VCaP (cell line): ENCODE results near the gene ACSF3.

ENCODE experiments used
- H3K27ac ChIP-seq: fragments of 450-650 bp; 2 replicates; pipeline ENCODE4 v1.5.1; 2017
- TF ChIP-seq, protein P1 (sequence below): fragments of 450-650 bp; conservative IDR thresholded peaks from 2 replicates; pipeline ENCODE4 v1.5.1; 2017; ENCODE audit warnings: mild to moderate bottlenecking, moderate library complexity

Gene ACSF3

DNA sequence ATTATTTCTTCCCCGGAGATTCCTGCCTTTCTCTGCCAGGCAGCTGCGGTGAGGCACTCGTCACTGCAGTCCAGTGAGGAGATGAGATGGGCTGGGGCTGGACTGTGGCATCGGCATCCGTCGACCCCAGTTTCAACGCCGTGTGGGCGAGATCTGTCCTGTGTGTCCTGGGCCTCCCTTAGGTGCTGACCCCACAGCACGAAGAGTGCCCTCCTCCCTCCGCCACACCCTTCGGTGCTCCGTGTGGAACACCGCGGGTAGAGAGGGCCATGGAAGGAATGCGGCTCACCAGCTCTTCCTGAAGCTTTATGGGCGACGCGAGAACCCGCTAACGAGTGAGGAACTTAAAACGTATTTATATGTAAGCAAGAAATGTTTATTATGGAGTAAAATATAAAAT, 17.6 kb downstream of the ACSF3 start:
- TF ChIP-seq, protein P1, sequence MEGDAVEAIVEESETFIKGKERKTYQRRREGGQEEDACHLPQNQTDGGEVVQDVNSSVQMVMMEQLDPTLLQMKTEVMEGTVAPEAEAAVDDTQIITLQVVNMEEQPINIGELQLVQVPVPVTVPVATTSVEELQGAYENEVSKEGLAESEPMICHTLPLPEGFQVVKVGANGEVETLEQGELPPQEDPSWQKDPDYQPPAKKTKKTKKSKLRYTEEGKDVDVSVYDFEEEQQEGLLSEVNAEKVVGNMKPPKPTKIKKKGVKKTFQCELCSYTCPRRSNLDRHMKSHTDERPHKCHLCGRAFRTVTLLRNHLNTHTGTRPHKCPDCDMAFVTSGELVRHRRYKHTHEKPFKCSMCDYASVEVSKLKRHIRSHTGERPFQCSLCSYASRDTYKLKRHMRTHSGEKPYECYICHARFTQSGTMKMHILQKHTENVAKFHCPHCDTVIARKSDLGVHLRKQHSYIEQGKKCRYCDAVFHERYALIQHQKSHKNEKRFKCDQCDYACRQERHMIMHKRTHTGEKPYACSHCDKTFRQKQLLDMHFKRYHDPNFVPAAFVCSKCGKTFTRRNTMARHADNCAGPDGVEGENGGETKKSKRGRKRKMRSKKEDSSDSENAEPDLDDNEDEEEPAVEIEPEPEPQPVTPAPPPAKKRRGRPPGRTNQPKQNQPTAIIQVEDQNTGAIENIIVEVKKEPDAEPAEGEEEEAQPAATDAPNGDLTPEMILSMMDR, result no peak
- no peak overlapping the region for H3K27ac ChIP-seq

DNA sequence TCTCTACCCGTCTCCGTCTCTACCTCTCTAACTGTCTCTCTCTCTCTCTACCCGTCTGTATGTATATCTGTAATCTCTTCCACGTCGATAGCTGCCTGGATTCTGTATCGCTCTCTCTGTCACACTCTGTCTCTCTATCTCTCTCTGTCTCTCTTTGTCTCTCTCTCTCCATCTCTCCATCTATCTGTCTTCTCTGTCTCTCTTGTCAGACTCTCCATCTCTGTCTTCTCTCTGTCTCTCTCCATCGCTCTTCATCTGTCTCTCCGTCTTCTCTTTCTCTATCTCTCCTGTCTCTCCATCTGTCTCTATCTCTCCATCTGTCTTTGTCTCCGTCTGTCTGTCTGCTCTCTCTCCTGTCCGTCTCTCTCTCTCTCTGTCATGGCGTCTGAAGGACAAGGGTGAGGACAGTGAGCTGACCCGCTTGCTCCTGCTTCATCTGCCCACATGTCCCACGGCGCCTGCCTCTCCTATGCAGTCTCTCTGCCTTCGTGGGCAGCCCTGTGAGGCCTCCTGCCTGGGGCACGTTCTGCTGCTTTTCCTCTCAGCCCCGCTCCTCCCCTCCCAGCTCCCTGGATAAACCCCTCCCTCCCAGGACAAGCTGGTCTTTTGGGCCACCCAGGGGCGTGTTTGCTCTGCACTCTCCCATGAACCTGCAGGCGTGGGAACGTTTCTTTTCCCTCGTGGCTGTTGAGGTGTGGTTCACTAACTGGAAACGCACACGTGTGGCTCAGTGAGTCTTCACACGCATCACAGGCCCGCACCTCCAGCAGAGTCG, 18.9 kb downstream of the ACSF3 start:
- TF ChIP-seq, protein P1, result no peak
- H3K27ac ChIP-seq, result no peak overlapping the region

DNA sequence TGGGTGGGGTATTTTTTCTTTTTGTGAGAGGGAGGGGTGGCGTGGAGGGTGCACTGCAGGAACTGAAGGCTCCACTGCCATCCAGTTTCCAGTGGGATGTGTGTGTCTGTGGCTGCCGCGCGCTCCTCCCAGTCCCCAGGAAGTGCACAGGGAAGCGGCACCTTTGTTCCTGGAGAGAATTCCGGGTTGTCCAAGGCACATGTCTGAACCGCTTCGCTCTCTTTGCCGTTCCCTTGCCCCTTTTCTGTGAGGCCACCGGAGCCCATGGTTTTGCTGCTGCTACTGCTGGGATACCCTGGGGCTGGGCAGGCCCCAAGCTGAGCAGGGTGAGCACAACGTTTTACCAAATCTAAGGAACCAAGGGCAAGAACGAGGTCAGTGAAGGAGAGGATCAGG, 19.5 kb downstream of the ACSF3 start:
- TF ChIP-seq, protein P1, result no peak

DNA sequence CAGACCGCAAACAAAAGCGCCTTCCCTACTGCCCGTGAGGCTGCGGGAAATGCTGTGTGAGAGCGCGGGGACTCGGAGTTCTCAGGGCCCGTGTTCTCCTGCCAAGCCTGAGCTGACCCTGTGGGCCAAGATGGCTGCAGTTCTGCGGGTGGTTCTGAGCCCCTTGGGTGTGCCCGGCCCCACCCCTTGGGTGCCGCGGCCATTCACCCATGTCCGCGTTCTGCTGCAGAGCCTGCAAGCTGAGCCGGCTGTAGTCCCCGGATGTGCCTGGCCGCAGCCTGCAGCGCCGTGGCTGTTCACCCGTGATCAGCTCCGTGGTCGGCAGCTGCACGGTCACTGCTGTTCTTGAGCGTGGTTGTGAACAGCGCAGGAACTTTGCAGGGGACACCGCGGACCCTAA, 20.0 kb downstream of the ACSF3 start:
- TF ChIP-seq, protein P1, result no peak
- H3K27ac ChIP-seq, result no peak overlapping the region

More for the DNA sequence above, 19.5 kb downstream of the ACSF3 start:
- H3K27ac ChIP-seq, result no peak overlapping the region

DNA sequence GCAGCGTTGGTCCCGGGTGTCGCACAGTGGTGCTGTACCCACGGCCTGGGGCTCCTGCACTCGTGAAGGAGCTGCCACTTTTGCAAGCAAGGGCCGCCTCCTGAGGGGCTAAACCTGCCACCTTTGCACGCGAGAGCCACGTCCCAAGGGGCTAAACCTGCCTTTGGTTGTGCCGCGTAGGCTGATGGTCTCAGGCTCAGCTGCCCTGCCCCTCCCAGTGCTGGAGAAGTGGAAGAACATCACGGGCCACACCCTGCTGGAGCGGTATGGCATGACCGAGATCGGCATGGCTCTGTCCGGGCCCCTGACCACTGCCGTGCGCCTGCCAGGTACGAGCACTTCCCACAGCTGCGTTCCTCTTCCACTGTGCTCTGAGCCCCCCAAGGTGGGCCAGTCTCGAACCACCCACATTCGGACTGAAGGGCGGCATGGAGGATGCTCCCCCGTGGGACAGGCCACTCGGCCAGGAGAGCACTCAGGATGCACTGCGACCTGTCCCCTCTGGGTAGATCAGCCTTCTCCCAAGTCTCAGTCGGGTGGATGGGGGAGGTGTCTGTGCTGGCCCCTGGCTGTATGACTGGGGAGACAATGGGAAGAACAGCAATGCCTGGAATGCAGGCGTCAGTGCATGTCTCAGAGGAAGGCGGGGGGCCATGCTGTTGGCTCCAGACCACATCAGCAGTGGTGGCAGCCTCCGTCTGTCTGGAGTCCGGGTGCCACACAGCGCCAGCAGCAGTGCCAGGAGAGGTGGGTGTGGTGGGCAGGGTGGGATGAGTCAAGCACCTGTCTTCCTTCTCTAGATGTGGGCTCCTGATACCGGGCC, 20.7 kb downstream of the ACSF3 start:
- TF ChIP-seq, protein P1, result no peak
- H3K27ac ChIP-seq, result no peak overlapping the region

DNA sequence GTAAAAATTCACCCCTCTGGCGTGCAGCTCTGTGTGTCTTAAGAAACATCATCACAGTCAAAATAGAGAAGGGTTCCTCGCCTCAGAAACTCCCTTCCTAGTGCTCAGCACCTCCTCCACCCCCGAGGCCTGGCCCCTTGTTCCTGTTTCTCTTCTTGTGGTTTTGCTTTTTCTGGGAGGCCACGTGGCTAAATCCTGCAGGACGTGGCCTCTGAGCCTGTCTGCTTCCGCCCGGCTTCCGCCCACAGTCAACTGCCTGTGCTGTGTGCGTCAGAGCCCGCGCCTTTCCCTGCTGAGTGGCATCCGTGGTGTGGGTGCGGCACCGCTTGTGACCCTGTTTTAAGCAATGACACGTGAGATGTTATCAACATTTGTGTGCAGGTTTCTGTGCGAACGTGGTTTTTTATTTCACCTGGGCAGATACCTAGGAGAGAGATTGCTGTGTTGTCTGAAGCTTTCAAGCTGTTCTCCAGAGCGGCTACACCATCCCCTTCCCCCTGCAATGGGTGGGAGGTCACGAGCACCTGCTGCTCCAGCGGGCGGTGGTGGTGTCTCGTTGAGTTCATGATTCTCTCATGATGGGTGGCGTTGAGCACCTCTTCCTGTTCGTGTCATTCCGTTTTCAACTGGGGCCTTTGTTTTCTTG, 21.7 kb downstream of the ACSF3 start:
- TF ChIP-seq, protein P1, result no peak
- no peak overlapping the region for H3K27ac ChIP-seq
